ENCODE measurements around the gene TRUB1. TPM values are rescaled to one million over a fixed set of nuclear protein-coding genes. Genes with fewer than 3 reads are reported as not detected.

Gene TRUB1
- total RNA-seq, 3 donors from 2014 or later (not counting 1 experiment from before 2014, with no cell fraction given), result 7.3 to 10.3 (median 10.1) TPM

- Mint-ChIP-seq H3K4me1 (no peaks in the 10 kb centered on the region), H3K4me3 (no peak overlapping the region), H3K27me3 (ENCODE audit: low read depth in 2 of 2) (peaks cover 21 to 32% of the 10 kb centered on the region in 2 donors), H3K9me3 (no peaks in the 10 kb centered on the region), H3K36me3 (no peaks in the 10 kb centered on the region), H3K27ac (no peak overlapping the region)
- Histone ChIP-seq H3K27me3 (ENCODE audit: control insufficient read depth, insufficient read depth, low read length) (no peaks in the 10 kb centered on the region), H3K4me1 (ENCODE audit: control insufficient read depth, insufficient read depth, low read length) (no peaks in the 10 kb centered on the region), H3K27ac (ENCODE audit: low read length) (no peak overlapping the region), H3K4me3 (ENCODE audit: low read length) (no peak overlapping the region), H3K9me3 (ENCODE audit: control insufficient read depth, insufficient read depth, low read length) (no peaks in the 10 kb centered on the region), H3K36me3 (ENCODE audit: control insufficient read depth, insufficient read depth, low read length) (no peaks in the 10 kb centered on the region)
- intact Hi-C loops (cut with micrococcal nuclease), result no loop called here
- no peak for TF ChIP-seq CTCF (IDR thresholded peaks at IDR 0.05)
- DNase-seq, result no peak
- ATAC-seq, result no peak
- WGBS (ENCODE audit: insufficient coverage), result 44% methylated on average over 3 of the region's 3 CpGs
Measured at GRCh38 chr10:114925587-114926586, 12.1 kb upstream of the TRUB1 start.

- Mint-ChIP-seq H3K27ac (no peak overlapping the region), H3K4me3 (no peak overlapping the region), H3K9me3 (no peaks in the 10 kb centered on the region), H3K4me1 (no peaks in the 10 kb centered on the region), H3K36me3 (no peaks in the 10 kb centered on the region), H3K27me3 (ENCODE audit: low read depth in 2 of 2) (peaks cover 25% of the 10 kb centered on the region in 2 donors)
- Histone ChIP-seq H3K4me1 (ENCODE audit: control insufficient read depth, insufficient read depth, low read length) (no peaks in the 10 kb centered on the region), H3K27ac (ENCODE audit: low read length) (no peak overlapping the region), H3K27me3 (ENCODE audit: control insufficient read depth, insufficient read depth, low read length) (no peaks in the 10 kb centered on the region), H3K4me3 (ENCODE audit: low read length) (no peak overlapping the region), H3K9me3 (ENCODE audit: control insufficient read depth, insufficient read depth, low read length) (no peaks in the 10 kb centered on the region), H3K36me3 (ENCODE audit: control insufficient read depth, insufficient read depth, low read length) (no peaks in the 10 kb centered on the region)
- no peak for ATAC-seq
- WGBS (ENCODE audit: insufficient coverage), result 82% methylated on average over 2 of the region's 2 CpGs
- TF ChIP-seq CTCF (IDR thresholded peaks at IDR 0.05), result no peak
- intact Hi-C loops (cut with micrococcal nuclease), result no loop called here
- DNase-seq, result no peak
Measured at GRCh38 chr10:114928818-114929217, 9.2 kb upstream of the TRUB1 start.

- H3K36me3 ChIP-seq (ENCODE audit: control insufficient read depth, insufficient read depth, low read length), result no peaks in the 10 kb centered on the region
- 74% methylated on average over 2 of the region's 4 CpGs for WGBS (ENCODE audit: insufficient coverage)
- Mint-ChIP-seq H3K27ac (no peak overlapping the region), H3K4me1 (no peaks in the 10 kb centered on the region), H3K36me3 (no peaks in the 10 kb centered on the region), H3K4me3 (no peak overlapping the region), H3K27me3 (ENCODE audit: low read depth in 2 of 2) (peaks cover 18 to 21% of the 10 kb centered on the region in 2 donors), H3K9me3 (no peaks in the 10 kb centered on the region)
- intact Hi-C loops (cut with micrococcal nuclease), result loop anchor here (10.0 kb wide), 1 partner anchor 386 kb away; no protein-coding TSS in a partner anchor
- DNase-seq (no peak), ATAC-seq (no peak)
- no peaks in the 10 kb centered on the region for H3K9me3 ChIP-seq (ENCODE audit: control insufficient read depth, insufficient read depth, low read length)
- no peak overlapping the region for H3K27ac ChIP-seq (ENCODE audit: low read length)
- H3K4me1 ChIP-seq (ENCODE audit: control insufficient read depth, insufficient read depth, low read length), result no peaks in the 10 kb centered on the region
- no peak for TF ChIP-seq CTCF (IDR thresholded peaks at IDR 0.05)
- H3K27me3 ChIP-seq (ENCODE audit: control insufficient read depth, insufficient read depth, low read length), result no peaks in the 10 kb centered on the region
- no peak overlapping the region for H3K4me3 ChIP-seq (ENCODE audit: low read length)
Measured at GRCh38 chr10:114930320-114930719, 7.7 kb upstream of the TRUB1 start.

All from natural killer cell (primary cell).